ENCODE measurements around the gene CCDC7. TPM values are rescaled to one million over a fixed set of nuclear protein-coding genes. Genes with fewer than 3 reads are reported as not detected.
"Not testable (repeated sequence)": the region's sequence is repeated elsewhere in the genome, so short reads cannot be mapped to it uniquely, and the experiment has no call there.

CCDC7 gene
- total RNA-seq, 2 donors from 2014 or later, result 12.9 to 19.8 TPM

DNA sequence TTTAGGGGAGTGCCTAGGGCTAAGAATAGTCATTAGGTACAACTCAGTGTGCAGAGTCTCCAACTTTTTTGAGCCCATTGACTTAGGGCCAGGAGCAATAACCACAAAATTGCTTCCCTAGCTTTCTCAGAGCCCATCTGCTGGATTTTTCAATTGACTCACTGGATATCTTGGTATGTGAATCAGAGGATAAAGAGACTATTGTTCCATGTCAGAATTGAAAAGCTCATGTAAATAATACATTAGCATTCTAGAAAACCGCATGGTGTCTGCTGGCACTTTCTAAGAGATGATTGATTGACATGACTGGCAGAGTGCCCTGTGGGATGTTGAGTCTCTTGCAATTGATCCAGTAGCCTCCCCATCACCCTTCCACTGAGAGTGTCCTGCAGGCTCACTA is 246.2 kb downstream of the CCDC7 start:
- Histone ChIP-seq H3K4me1 (replicated peaks) (no peaks in the 10 kb centered on the region), H3K27ac (no peak overlapping the region), H3K27me3 (replicated peaks; ENCODE audit: insufficient read depth) (no peaks in the 10 kb centered on the region), H3K36me3 (no peaks in the 10 kb centered on the region), H3K4me3 (no peak overlapping the region), H3K9me3 (no peaks in the 10 kb centered on the region)
- TF ChIP-seq, protein P1, sequence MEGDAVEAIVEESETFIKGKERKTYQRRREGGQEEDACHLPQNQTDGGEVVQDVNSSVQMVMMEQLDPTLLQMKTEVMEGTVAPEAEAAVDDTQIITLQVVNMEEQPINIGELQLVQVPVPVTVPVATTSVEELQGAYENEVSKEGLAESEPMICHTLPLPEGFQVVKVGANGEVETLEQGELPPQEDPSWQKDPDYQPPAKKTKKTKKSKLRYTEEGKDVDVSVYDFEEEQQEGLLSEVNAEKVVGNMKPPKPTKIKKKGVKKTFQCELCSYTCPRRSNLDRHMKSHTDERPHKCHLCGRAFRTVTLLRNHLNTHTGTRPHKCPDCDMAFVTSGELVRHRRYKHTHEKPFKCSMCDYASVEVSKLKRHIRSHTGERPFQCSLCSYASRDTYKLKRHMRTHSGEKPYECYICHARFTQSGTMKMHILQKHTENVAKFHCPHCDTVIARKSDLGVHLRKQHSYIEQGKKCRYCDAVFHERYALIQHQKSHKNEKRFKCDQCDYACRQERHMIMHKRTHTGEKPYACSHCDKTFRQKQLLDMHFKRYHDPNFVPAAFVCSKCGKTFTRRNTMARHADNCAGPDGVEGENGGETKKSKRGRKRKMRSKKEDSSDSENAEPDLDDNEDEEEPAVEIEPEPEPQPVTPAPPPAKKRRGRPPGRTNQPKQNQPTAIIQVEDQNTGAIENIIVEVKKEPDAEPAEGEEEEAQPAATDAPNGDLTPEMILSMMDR (IDR thresholded peaks at IDR 0.05), result no peak
- no peak for TF ChIP-seq POLR2A (IDR thresholded peaks at IDR 0.05)
- TF ChIP-seq POLR2AphosphoS5 (IDR thresholded peaks at IDR 0.05), result no peak
- 31% methylated on average over 1 of the region's 1 CpG for WGBS
- intact Hi-C loops (cut with DNase I), result no loop called here
- DNase-seq (ENCODE audit: low spot score), result no peak

- H3K4me1 ChIP-seq (replicated peaks), result no peaks in the 10 kb centered on the region
- TF ChIP-seq POLR2A (IDR thresholded peaks at IDR 0.05), result no peak
- TF ChIP-seq, protein P1 (IDR thresholded peaks at IDR 0.05), result no peak
- TF ChIP-seq POLR2AphosphoS5 (IDR thresholded peaks at IDR 0.05), result no peak
- no peaks in the 10 kb centered on the region for H3K36me3 ChIP-seq
- 75% methylated on average over 4 of the region's 4 CpGs for WGBS
- H3K27me3 ChIP-seq (replicated peaks; ENCODE audit: insufficient read depth), result no peaks in the 10 kb centered on the region
- H3K27ac ChIP-seq, result no peak overlapping the region
- intact Hi-C loops (cut with DNase I), result no loop called here
- no peak for DNase-seq (ENCODE audit: low spot score)
- no peak overlapping the region for H3K4me3 ChIP-seq
- no peaks in the 10 kb centered on the region for H3K9me3 ChIP-seq
These were observed 247.6 kb downstream of the CCDC7 start for GRCh38 chr10:32693441-32693979.

DNA sequence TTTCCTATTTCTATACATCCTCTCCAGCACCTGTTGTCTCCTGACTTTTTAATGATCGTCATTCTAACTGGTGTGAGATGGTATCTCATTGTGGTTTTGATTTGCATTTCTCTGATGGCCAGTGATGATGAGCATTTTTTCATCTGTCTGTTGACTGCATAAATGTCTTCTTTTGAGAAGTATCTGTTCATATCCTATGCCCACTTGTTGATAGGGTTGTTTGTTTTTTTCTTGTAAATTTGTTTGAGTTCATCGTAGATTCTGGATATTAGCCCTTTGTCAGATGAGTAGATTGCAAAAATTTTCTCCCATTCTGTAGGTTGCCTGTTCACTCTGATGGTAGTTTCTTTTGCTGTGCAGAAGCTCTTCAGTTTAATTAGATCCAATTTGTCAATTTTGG is 253.7 kb downstream of the CCDC7 start:
- H3K4me3 ChIP-seq; H3K9me3 ChIP-seq; H3K36me3 ChIP-seq; H3K27me3 ChIP-seq (replicated peaks; ENCODE audit: insufficient read depth); H3K27ac ChIP-seq; DNase-seq (ENCODE audit: low spot score); H3K4me1 ChIP-seq (replicated peaks); intact Hi-C loops (cut with DNase I): not testable (repeated sequence)
- 88% methylated on average over 2 of the region's 2 CpGs for WGBS

DNA sequence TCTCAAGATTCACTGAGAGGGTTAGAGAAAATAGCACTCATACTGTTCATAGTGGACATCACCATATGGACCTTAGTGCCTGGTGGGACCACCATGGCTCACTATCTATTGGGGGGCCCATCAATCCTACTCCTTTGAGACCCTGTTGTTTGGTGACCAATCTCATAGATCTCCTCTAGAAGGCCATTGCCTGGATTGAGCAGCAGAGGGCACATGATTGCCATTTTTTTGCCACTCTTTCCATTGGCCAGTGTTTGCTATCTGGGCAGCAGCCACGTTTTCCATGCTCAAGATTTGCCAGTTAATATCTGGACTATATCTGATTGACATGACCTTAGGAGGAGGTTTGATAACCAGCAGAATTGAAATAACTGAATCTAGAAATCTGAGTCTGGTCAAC is 267.6 kb downstream of the CCDC7 start:
- H3K4me1 ChIP-seq (replicated peaks), result no peaks in the 10 kb centered on the region
- no peak overlapping the region for H3K4me3 ChIP-seq
- no peak for DNase-seq (ENCODE audit: low spot score)
- no peaks in the 10 kb centered on the region for H3K9me3 ChIP-seq
- no peak overlapping the region for H3K27ac ChIP-seq
- no peaks in the 10 kb centered on the region for H3K27me3 ChIP-seq (replicated peaks; ENCODE audit: insufficient read depth)
- TF ChIP-seq POLR2AphosphoS5 (IDR thresholded peaks at IDR 0.05) (no peak), POLR2A (IDR thresholded peaks at IDR 0.05) (no peak)
- TF ChIP-seq, protein P1 (IDR thresholded peaks at IDR 0.05), result no peak
- no peaks in the 10 kb centered on the region for H3K36me3 ChIP-seq
- intact Hi-C loops (cut with DNase I), result no loop called here
- WGBS, result 71% methylated on average over 1 of the region's 1 CpG

GRCh38 chr10:32731527-32731926 is 285.6 kb downstream of the CCDC7 start:
- no peaks in the 10 kb centered on the region for H3K4me1 ChIP-seq (replicated peaks)
- H3K36me3 ChIP-seq, result no peaks in the 10 kb centered on the region
- no peaks in the 10 kb centered on the region for H3K9me3 ChIP-seq
- DNase-seq (ENCODE audit: low spot score), result no peak
- no peaks in the 10 kb centered on the region for H3K27me3 ChIP-seq (replicated peaks; ENCODE audit: insufficient read depth)
- intact Hi-C loops (cut with DNase I), result no loop called here
- no peak overlapping the region for H3K27ac ChIP-seq
- H3K4me3 ChIP-seq, result no peak overlapping the region
- TF ChIP-seq POLR2A (IDR thresholded peaks at IDR 0.05), result no peak
- TF ChIP-seq, protein P1 (IDR thresholded peaks at IDR 0.05), result no peak
- TF ChIP-seq POLR2AphosphoS5 (IDR thresholded peaks at IDR 0.05), result no peak
- 88% methylated on average over 9 of the region's 9 CpGs for WGBS

Data from prostate gland (tissue), 2 donors.